Keratinocyte (primary cell): ENCODE results near the gene INO80. TPM values are rescaled to one million over a fixed set of nuclear protein-coding genes. Genes with fewer than 3 reads are reported as not detected.
"Not testable (repeated sequence)": the region's sequence is repeated elsewhere in the genome, so short reads cannot be mapped to it uniquely, and the experiment has no call there.

Experiments
- DNase-seq: peaks from one replicate; pipeline ENCODE4 v3.0.0-alpha.2; 2011; ENCODE audit warnings: low read depth, missing footprints, low spot score
- FAIRE-seq: peaks from 2 replicates; lab custom pipeline; 2011; peaks lifted over from hg19 to GRCh38; lab: Jason Lieb, UNC
- H2AFZ ChIP-seq: 2 replicates; pipeline ENCODE4 v1.6.0; 2012; ENCODE audit warnings: low read length, control low read depth, inconsistent platforms; ENCODE audit not compliant: control insufficient read depth
- H3K27ac ChIP-seq: 2 replicates; pipeline ENCODE4 v1.5.1; 2011; ENCODE audit warnings: low read length; ENCODE audit not compliant: control insufficient read depth, insufficient read depth
- H3K27me3 ChIP-seq: 3 replicates; pipeline ENCODE4 v1.6.0; 2011; ENCODE audit warnings: low read length; ENCODE audit not compliant: control insufficient read depth, insufficient read depth; ENCODE audit errors: extremely low read depth
- H3K36me3 ChIP-seq, 2 experiments: 2 replicates in 1 of 2; 3 replicates in 1 of 2; pipeline ENCODE4 v1.5.1; 2011; ENCODE audit warnings: low read length in 2 of 2, mild to moderate bottlenecking in 1 of 2; ENCODE audit not compliant: control insufficient read depth in 2 of 2, insufficient read depth in 2 of 2; ENCODE audit errors: extremely low read depth in 1 of 2
- H3K4me1 ChIP-seq: 3 replicates; pipeline ENCODE4 v1.5.1; 2011; ENCODE audit warnings: low read length; ENCODE audit not compliant: control insufficient read depth, insufficient read depth; ENCODE audit errors: extremely low read depth
- H3K4me2 ChIP-seq: 3 replicates; pipeline ENCODE4 v1.6.0; 2011; ENCODE audit warnings: low read depth, low read length; ENCODE audit not compliant: control insufficient read depth, insufficient read depth; ENCODE audit errors: extremely low read depth
- H3K4me3 ChIP-seq, 3 experiments: fragments of 200-600 bp in 1 of 3; sonication (generic) in 1 of 3; 2 replicates in 2 of 3; 3 replicates in 1 of 3; pipeline ENCODE4 v1.5.1; 2011 to 2016; ENCODE audit warnings: low read length in 3 of 3, mild to moderate bottlenecking in 3 of 3, control low read depth in 2 of 3, inconsistent platforms in 1 of 3, low read depth in 1 of 3, mixed read lengths in 1 of 3, mixed run types in 1 of 3, moderate library complexity in 1 of 3; ENCODE audit not compliant: control insufficient read depth in 2 of 3, insufficient read depth in 2 of 3; ENCODE audit errors: extremely low read depth in 1 of 3
- H3K79me2 ChIP-seq: 2 replicates; pipeline ENCODE4 v1.6.0; 2012; ENCODE audit warnings: low read length; ENCODE audit not compliant: control insufficient read depth, insufficient read depth
- H3K9ac ChIP-seq: 3 replicates; pipeline ENCODE4 v1.6.0; 2011; ENCODE audit warnings: low read length; ENCODE audit not compliant: control insufficient read depth, insufficient read depth; ENCODE audit errors: extremely low read depth
- H3K9me1 ChIP-seq: 3 replicates; pipeline ENCODE4 v1.6.0; 2011; ENCODE audit warnings: low read length; ENCODE audit not compliant: control insufficient read depth, insufficient read depth; ENCODE audit errors: extremely low read depth
- H3K9me3 ChIP-seq: 2 replicates; pipeline ENCODE4 v1.5.1; 2012; ENCODE audit warnings: low read depth, low read length; ENCODE audit not compliant: control insufficient read depth
- H4K20me1 ChIP-seq: 3 replicates; pipeline ENCODE4 v1.6.0; 2011; ENCODE audit warnings: low read length; ENCODE audit not compliant: control insufficient read depth, insufficient read depth; ENCODE audit errors: extremely low read depth
- EZH2 ChIP-seq: IDR thresholded peaks from one replicate; pipeline ENCODE4 v1.6.1; 2012; ENCODE audit warnings: inconsistent platforms, mild to moderate bottlenecking, low read length, moderate library complexity
- dilution Hi-C: fragments of 300-500 bp; cut with MboI; formaldehyde crosslinking; loops from one replicate; pipeline ENCODE4 v1.7.0; 2020; ENCODE audit warnings: low sequenced_read_pairs; ENCODE audit not compliant: extremely low pct_ligation_motif_present
- polyA plus RNA-seq, 5 experiments: library from polyadenylated mRNA; depleted of rRNA in 3 of 5; stranded (reverse) in 3 of 5; stranded (forward) in 1 of 5; unstranded in 1 of 5; fragments of >200 nt; gene quantifications; 1 replicate in 1 of 5; 2 replicates in 3 of 5; 3 replicates in 1 of 5; pipeline versions ENCODE4 v1.2.1 to v1.2.3, GENCODE V29; 2011 to 2012; ENCODE audit warnings: missing spikeins in 2 of 5, low read depth in 1 of 5, low replicate concordance in 1 of 5
- TF ChIP-seq, protein P1 (sequence below), 3 experiments: IDR thresholded peaks in 1 of 3; conservative IDR thresholded peaks in 1 of 3; optimal IDR thresholded peaks in 1 of 3; 2 replicates in 2 of 3; 3 replicates in 1 of 3; pipeline versions ENCODE3 to v1.5.1; 2011; ENCODE audit warnings: low read length in 3 of 3, mild to moderate bottlenecking in 3 of 3, moderate library complexity in 2 of 3, control low read depth in 1 of 3, inconsistent platforms in 1 of 3; ENCODE audit not compliant: insufficient read depth in 2 of 3; ENCODE audit errors: extremely low read depth in 1 of 3

Gene INO80
- polyA plus RNA-seq, 1 donor (not counting 4 experiments of a cell fraction or from before 2014, with no cell fraction given), result 10.3 TPM

DNA sequence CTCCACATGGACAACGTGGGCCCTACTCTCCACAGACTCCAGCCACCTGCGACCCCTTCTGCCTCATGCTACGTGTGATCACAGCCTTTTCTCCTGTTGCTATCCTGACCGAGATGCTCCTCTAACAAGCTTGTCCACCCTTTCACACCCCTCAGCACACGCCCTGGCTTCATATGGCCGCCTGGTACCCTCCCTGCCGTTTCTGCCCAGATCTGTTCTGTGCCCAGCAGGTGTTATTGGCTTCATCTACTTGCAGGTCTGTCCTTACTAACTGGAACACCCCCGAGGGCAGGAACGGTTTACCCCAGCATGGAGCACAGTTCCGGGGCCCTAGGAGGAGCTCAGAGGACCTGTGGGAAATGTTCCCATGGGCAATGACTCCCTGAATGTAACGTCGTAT lies 152.9 kb downstream of the INO80 start:
- Histone ChIP-seq H2AFZ (no peak overlapping the region), H3K79me2 (no peaks in the 10 kb centered on the region), H3K9me3 (no peaks in the 10 kb centered on the region), H3K9ac (no peak overlapping the region), H3K27ac (no peak overlapping the region), H3K4me2 (no peak overlapping the region), H4K20me1 (no peaks in the 10 kb centered on the region), H3K36me3 (no peaks in the 10 kb centered on the region), H3K4me1 (no peaks in the 10 kb centered on the region), H3K9me1 (no peaks in the 10 kb centered on the region), H3K4me3 (no peak overlapping the region), H3K27me3 (no peaks in the 10 kb centered on the region)
- DNase-seq, result no peak
- FAIRE-seq, result no peak
- TF ChIP-seq, protein P1, sequence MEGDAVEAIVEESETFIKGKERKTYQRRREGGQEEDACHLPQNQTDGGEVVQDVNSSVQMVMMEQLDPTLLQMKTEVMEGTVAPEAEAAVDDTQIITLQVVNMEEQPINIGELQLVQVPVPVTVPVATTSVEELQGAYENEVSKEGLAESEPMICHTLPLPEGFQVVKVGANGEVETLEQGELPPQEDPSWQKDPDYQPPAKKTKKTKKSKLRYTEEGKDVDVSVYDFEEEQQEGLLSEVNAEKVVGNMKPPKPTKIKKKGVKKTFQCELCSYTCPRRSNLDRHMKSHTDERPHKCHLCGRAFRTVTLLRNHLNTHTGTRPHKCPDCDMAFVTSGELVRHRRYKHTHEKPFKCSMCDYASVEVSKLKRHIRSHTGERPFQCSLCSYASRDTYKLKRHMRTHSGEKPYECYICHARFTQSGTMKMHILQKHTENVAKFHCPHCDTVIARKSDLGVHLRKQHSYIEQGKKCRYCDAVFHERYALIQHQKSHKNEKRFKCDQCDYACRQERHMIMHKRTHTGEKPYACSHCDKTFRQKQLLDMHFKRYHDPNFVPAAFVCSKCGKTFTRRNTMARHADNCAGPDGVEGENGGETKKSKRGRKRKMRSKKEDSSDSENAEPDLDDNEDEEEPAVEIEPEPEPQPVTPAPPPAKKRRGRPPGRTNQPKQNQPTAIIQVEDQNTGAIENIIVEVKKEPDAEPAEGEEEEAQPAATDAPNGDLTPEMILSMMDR (optimal IDR thresholded peaks at IDR 0.05 in 1 of 3, IDR thresholded peaks at IDR 0.05 in 1 of 3, conservative IDR thresholded peaks at IDR 0.05 in 1 of 3; ENCODE audit: extremely low read depth in 1 of 3, insufficient read depth in 2 of 3, low read length in 3 of 3), result no peak
- no peak for TF ChIP-seq EZH2
- dilution Hi-C loops, result no loop called here

DNA sequence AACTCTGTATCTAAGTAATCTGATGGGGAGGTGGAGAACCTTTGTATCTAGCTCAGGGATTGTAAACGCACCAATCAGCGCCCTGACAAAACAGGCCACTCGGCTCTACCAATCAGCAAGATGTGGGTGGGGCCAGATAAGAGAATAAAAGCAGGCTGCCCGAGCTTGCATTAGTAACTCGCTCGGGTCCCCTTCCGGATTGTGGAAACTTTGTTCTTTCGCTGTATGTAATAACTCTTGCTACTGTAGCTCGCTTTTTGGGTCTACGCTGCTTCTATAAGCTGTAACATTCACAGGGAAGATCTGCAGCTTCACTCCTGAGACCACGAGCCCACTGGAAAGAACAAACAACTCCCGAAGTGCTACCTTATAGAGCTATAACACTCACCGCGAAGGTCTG lies 153.8 kb downstream of the INO80 start:
- H3K9me3 ChIP-seq, FAIRE-seq, H3K4me1 ChIP-seq, H4K20me1 ChIP-seq, DNase-seq, H2AFZ ChIP-seq, H3K4me2 ChIP-seq, H3K36me3 ChIP-seq, H3K9me1 ChIP-seq, H3K79me2 ChIP-seq, dilution Hi-C loops, H3K9ac ChIP-seq, H3K27ac ChIP-seq, H3K27me3 ChIP-seq, H3K4me3 ChIP-seq: not testable (repeated sequence)

DNA sequence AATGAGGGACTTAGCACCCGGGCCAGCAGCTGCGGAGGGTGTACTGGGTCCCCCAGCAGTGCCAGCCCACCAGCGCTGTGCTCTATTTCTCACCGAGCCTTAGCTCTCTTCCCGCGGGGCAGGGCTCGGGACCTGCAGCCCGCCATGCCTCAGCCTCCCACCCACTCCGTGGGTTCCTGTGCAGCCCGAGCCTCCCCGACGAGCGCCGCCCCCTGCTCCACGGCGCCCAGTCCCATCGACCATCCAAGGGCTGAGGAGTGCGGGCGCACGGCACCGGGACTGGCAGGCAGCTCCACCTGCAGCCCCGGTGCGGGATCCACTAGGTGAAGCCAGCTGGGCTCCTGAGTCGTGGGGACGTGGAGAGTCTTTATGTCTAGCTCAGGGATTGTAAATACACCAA lies 154.3 kb downstream of the INO80 start:
- DNase-seq, FAIRE-seq, H4K20me1 ChIP-seq, H3K79me2 ChIP-seq, H2AFZ ChIP-seq, H3K27ac ChIP-seq, H3K9ac ChIP-seq, H3K4me1 ChIP-seq, dilution Hi-C loops, H3K4me2 ChIP-seq, H3K36me3 ChIP-seq, H3K4me3 ChIP-seq, H3K27me3 ChIP-seq, H3K9me1 ChIP-seq, H3K9me3 ChIP-seq: not testable (repeated sequence)
